Psoas muscle (tissue), 8 donors: ENCODE data around the gene LMBR1. TPM values are rescaled to one million over a fixed set of nuclear protein-coding genes. Genes with fewer than 3 reads are reported as not detected.
A peak's percentile ranks its signal among the peaks of the same experiment; 100 is the strongest.

Source experiments
- ATAC-seq, 4 donors: fragments of 200-7000 bp; cut with Tn5 transposase; one replicate each; pipeline ENCODE4 v1.9.1; 2020; ENCODE audit warnings: moderate library complexity in 3 of 4, mild to moderate bottlenecking in 2 of 4
- DNase-seq, 2 donors: peaks; one replicate each; pipeline ENCODE4 v3.0.0-alpha.2; 2020
- H3K27ac ChIP-seq: fragments of 200-600 bp; one replicate; pipeline ENCODE4 v1.8.0; 2022
- H3K27me3 ChIP-seq, 3 donors: fragments of 200-600 bp in 1 of 3; one replicate each; pipeline versions ENCODE4 v1.6.1 to v1.8.0; 2013 to 2022; ENCODE audit warnings: low read length in 2 of 3, mild to moderate bottlenecking in 2 of 3, moderate library complexity in 1 of 3; ENCODE audit not compliant: insufficient read depth in 3 of 3
- H3K36me3 ChIP-seq, 2 donors: fragments of 200-600 bp in 1 of 2; one replicate each; pipeline versions ENCODE4 v1.6.1 to v1.8.0; 2013 to 2022; ENCODE audit warnings: low read depth in 1 of 2, mild to moderate bottlenecking in 1 of 2, moderate library complexity in 1 of 2; ENCODE audit not compliant: insufficient read depth in 1 of 2
- H3K4me1 ChIP-seq: fragments of 200-600 bp; one replicate; pipeline ENCODE4 v1.8.0; 2022
- H3K4me3 ChIP-seq: fragments of 200-600 bp; one replicate; pipeline ENCODE4 v1.8.0; 2022; ENCODE audit warnings: mild to moderate bottlenecking
- H3K9me3 ChIP-seq: fragments of 200-600 bp; one replicate; pipeline ENCODE4 v1.8.0; 2022
- CTCF ChIP-seq: fragments of 200-600 bp; IDR thresholded peaks from one replicate; pipeline ENCODE4 v1.8.0; 2022; ENCODE audit warnings: antibody characterized with exemption
- WGBS, 3 donors: extraction: QIAGEN DNeasy Blood & Tissue Kit; methylation state at CpG; one replicate each; pipeline versions ENCODE4 v1.1.6 to v1.1.7; 2013; 5-methylcytosine and 5-hydroxymethylcytosine counted together
- intact Hi-C, 2 donors: fragments of 100-400 bp; cut with DNase I; formaldehyde crosslinking; loops; one replicate each; pipeline versions ENCODE4 v1.11.0 to v1.14.2; 2022
- polyA plus RNA-seq, 3 donors: library from polyadenylated mRNA; stranded (reverse); fragments of 200-250 nt; gene quantifications; one replicate each; pipeline ENCODE4 v1.2.3, GENCODE V29; 2013
- total RNA-seq, 4 donors: library from RNA; stranded (reverse); fragmentation: NEBNext Ultra II Directional in 2 of 4; extraction: Animal tissue kit (Norgen Biotek cat#: 25700) in 2 of 4; gene quantifications; one replicate each; pipeline versions ENCODE4 v1.2.1 to v1.2.4, GENCODE V29; 2021 to 2023
- donor health status: healthy with polysubstance abuse.
- donor health status: DM: no; HTN: no; CAD: no; lungs with moderate emphysema.
- donor health status: Bipolar disorder and iron deficiency.
- donor health status: healthy.
- donor health status: DM: yes; HTN: yes; CAD: no.
- donor health status: DM: no; HTN: no; CAD: no.
- donor health status: DM: no; HTN: no; CAD: no.
- donor health status: DM: yes; HTN: yes; CAD: no.

LMBR1 gene
- total and polyA plus RNA-seq, 7 donors, result 6.4 to 33.3 (median 21.7) TPM

- no peaks in the 10 kb centered on the region for H3K27me3 ChIP-seq
These were observed 124.1 kb downstream of the LMBR1 start for GRCh38 chr7:156768698-156769472.

GRCh38 chr7:156766666-156767065 lies 126.3 kb downstream of the LMBR1 start:
- intact Hi-C loops, result no loop called here
- DNase-seq (no peak), ATAC-seq (no peak)
- no peak overlapping the region for H3K4me3 ChIP-seq
- H3K36me3 ChIP-seq, result peaks cover 4 to 8% of the 10 kb centered on the region in 2 donors
- no peak overlapping the region for H3K27ac ChIP-seq
- H3K27me3 ChIP-seq, result no peaks in the 10 kb centered on the region
- H3K4me1 ChIP-seq, result no peaks in the 10 kb centered on the region
- WGBS, 3 donors, result 93 to 95% (median 95%) methylated on average over 6 of the region's 6 CpGs
- no peak for TF ChIP-seq CTCF
- H3K9me3 ChIP-seq, result no peaks in the 10 kb centered on the region

More at GRCh38 chr7:156768698-156769472, 124.1 kb downstream of the LMBR1 start:
- ATAC-seq (peak in 1 of 4 donors; percentile 57), DNase-seq (no peak)
- Histone ChIP-seq H3K4me3 (no peak overlapping the region), H3K4me1 (no peaks in the 10 kb centered on the region), H3K36me3 (peaks cover 3 to 4% of the 10 kb centered on the region in 2 donors), H3K9me3 (peaks cover 8% of the 10 kb centered on the region), H3K27ac (no peak overlapping the region)
- no peak for TF ChIP-seq CTCF
- 86 to 89% (median 88%) methylated on average over 6 of the region's 6 CpGs for WGBS, 3 donors
- intact Hi-C loops, result no loop called here

- Histone ChIP-seq H3K27ac (no peak overlapping the region), H3K36me3 (peaks cover 4 to 10% of the 10 kb centered on the region in 2 donors), H3K27me3 (no peaks in the 10 kb centered on the region), H3K4me1 (no peaks in the 10 kb centered on the region), H3K9me3 (no peaks in the 10 kb centered on the region), H3K4me3 (no peak overlapping the region)
- WGBS, 3 donors, result 78 to 86% (median 85%) methylated on average over 7 of the region's 7 CpGs
- DNase-seq, result no peak
- intact Hi-C loops, result no loop called here
- ATAC-seq, result no peak
- TF ChIP-seq CTCF, result no peak
These were observed 126.9 kb downstream of the LMBR1 start for GRCh38 chr7:156765901-156766656.

- 95 to 98% (median 97%) methylated on average over 3 of the region's 3 CpGs for WGBS, 3 donors
- DNase-seq, result no peak
- Histone ChIP-seq H3K36me3 (peaks cover 4 to 10% of the 10 kb centered on the region in 2 donors), H3K27ac (no peak overlapping the region), H3K4me3 (no peak overlapping the region), H3K4me1 (no peaks in the 10 kb centered on the region), H3K9me3 (no peaks in the 10 kb centered on the region), H3K27me3 (no peaks in the 10 kb centered on the region)
- ATAC-seq, result no peak
- intact Hi-C loops, result no loop called here
- no peak for TF ChIP-seq CTCF
These were observed 128.2 kb downstream of the LMBR1 start for GRCh38 chr7:156764766-156765165.
